Sciatic nerve (tissue), 2 donors: Measurements from ENCODE around the gene HS2ST1. TPM values are rescaled to one million over a fixed set of nuclear protein-coding genes. Genes with fewer than 3 reads are reported as not detected.
"Not testable (repeated sequence)": the region's sequence is repeated elsewhere in the genome, so short reads cannot be mapped to it uniquely, and the experiment has no call there.

Source experiments
- ATAC-seq: fragments of 200-7000 bp; cut with Tn5 transposase; one replicate; pipeline ENCODE4 v1.9.1; 2020; ENCODE audit warnings: mild to moderate bottlenecking, moderate library complexity
- DNase-seq: peaks from one replicate; pipeline ENCODE4 v3.0.0-alpha.2; 2020; ENCODE audit warnings: low spot score
- intact Hi-C: fragments of 100-400 bp; cut with DNase I; formaldehyde crosslinking; loops from one replicate; pipeline ENCODE4 v1.14.2; 2022
- total RNA-seq: library from RNA; stranded (reverse); fragmentation: NEBNext Ultra II Directional; extraction: Animal tissue kit (Norgen Biotek cat#: 25700); gene quantifications from one replicate; pipeline ENCODE4 v1.2.1, GENCODE V29; 2021
- donor health status: DM: no; HTN: no; CAD: no.
- donor health status: DM: no; HTN: no; CAD: no.

HS2ST1 gene
- total RNA-seq, 1 donor from 2014 or later, result 22.1 TPM

GRCh38 chr1:86960548-86960947 lies 46.1 kb downstream of the HS2ST1 start:
- ATAC-seq, result no peak
- no peak for DNase-seq
- intact Hi-C loops, result loop anchor here (10.0 kb wide), 1 partner anchor 126 kb away; no protein-coding TSS in a partner anchor

- ATAC-seq, DNase-seq: not testable (repeated sequence)
- intact Hi-C loops, result loop anchor here (10.0 kb wide), 1 partner anchor 129 kb away; no protein-coding TSS in a partner anchor
These were observed 49.4 kb downstream of the HS2ST1 start for GRCh38 chr1:86963841-86964240.

- DNase-seq, result no peak
- ATAC-seq, result peak; percentile 48
- intact Hi-C loops, result loop anchor here (10.0 kb wide), 1 partner anchor 130 kb away; no protein-coding TSS in a partner anchor
These were observed 50.8 kb downstream of the HS2ST1 start for GRCh38 chr1:86965012-86965826.

GRCh38 chr1:86965827-86966182 lies 51.4 kb downstream of the HS2ST1 start:
- intact Hi-C loops, result loop anchor here (10.0 kb wide), 1 partner anchor 131 kb away; no protein-coding TSS in a partner anchor
- DNase-seq, result no peak
- no peak for ATAC-seq

- ATAC-seq (no peak), DNase-seq (no peak)
- intact Hi-C loops, result no loop called here
These were observed 56.5 kb downstream of the HS2ST1 start for GRCh38 chr1:86970938-86971337.

- DNase-seq (no peak), ATAC-seq (no peak)
- intact Hi-C loops, result no loop called here
These were observed 57.3 kb downstream of the HS2ST1 start for GRCh38 chr1:86971778-86972177.

GRCh38 chr1:86972262-86972661 lies 57.8 kb downstream of the HS2ST1 start:
- DNase-seq (no peak), ATAC-seq (no peak)
- intact Hi-C loops, result no loop called here

- intact Hi-C loops, result no loop called here
- DNase-seq, result no peak
- no peak for ATAC-seq
These were observed 61.6 kb downstream of the HS2ST1 start for GRCh38 chr1:86975993-86976550.

- intact Hi-C loops, result no loop called here
- no peak for DNase-seq
These were observed 62.2 kb downstream of the HS2ST1 start for GRCh38 chr1:86976664-86977063.

GRCh38 chr1:86981482-86982213 lies 67.2 kb downstream of the HS2ST1 start:
- DNase-seq, result no peak
- intact Hi-C loops, result no loop called here
- no peak for ATAC-seq

More at GRCh38 chr1:86976664-86977063, 62.2 kb downstream of the HS2ST1 start:
- no peak for ATAC-seq

- intact Hi-C loops, DNase-seq, ATAC-seq: not testable (repeated sequence)
These were observed 69.2 kb downstream of the HS2ST1 start for GRCh38 chr1:86983677-86984076.

- DNase-seq (no peak), ATAC-seq (no peak)
- intact Hi-C loops, result no loop called here
These were observed 73.0 kb downstream of the HS2ST1 start for GRCh38 chr1:86987446-86987845.

- intact Hi-C loops, result no loop called here
- DNase-seq (no peak), ATAC-seq (no peak)
These were observed 74.4 kb downstream of the HS2ST1 start for GRCh38 chr1:86988835-86989234.

GRCh38 chr1:86989690-86990089 lies 75.3 kb downstream of the HS2ST1 start:
- intact Hi-C loops, ATAC-seq, DNase-seq: not testable (repeated sequence)

- no peak for ATAC-seq
- intact Hi-C loops, result no loop called here
These were observed 76.4 kb downstream of the HS2ST1 start for GRCh38 chr1:86990826-86991225.

GRCh38 chr1:86991549-86992186 lies 77.2 kb downstream of the HS2ST1 start:
- DNase-seq (no peak), ATAC-seq (no peak)
- intact Hi-C loops, result no loop called here

More at GRCh38 chr1:86990826-86991225, 76.4 kb downstream of the HS2ST1 start:
- DNase-seq, result no peak

- ATAC-seq, result no peak
- no peak for DNase-seq
- intact Hi-C loops, result no loop called here
These were observed 78.4 kb downstream of the HS2ST1 start for GRCh38 chr1:86992861-86993260.

GRCh38 chr1:86993269-86993985 lies 79.0 kb downstream of the HS2ST1 start:
- DNase-seq (no peak), ATAC-seq (no peak)
- intact Hi-C loops, result no loop called here

- intact Hi-C loops, result no loop called here
- no peak for ATAC-seq
- DNase-seq, result no peak
These were observed 79.6 kb downstream of the HS2ST1 start for GRCh38 chr1:86994061-86994460.
